Measurements from ENCODE around the gene PLCH1.

PLCH1 gene

DNA sequence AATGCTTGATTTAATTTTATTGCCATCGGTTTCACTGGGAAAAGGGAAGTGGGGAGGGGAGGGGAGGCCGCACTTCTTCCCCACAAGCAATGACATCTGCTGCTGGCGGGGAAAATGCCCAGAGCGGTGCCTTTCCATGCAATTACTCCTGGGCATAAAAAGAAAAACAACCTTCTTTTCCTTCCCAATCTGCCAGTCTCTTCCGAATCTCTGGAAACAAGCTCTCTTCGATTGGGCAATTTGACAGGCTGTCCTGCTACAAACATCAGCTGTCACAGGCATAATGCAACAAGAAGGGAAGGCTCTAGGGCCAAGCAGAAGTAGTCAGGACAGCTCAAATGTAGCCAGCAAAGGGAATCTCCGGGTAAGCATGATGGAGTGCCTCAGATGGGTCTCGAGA is 358.0 kb downstream of the PLCH1 start:
- no peaks in the 10 kb centered on the region for H3K9me3 ChIP-seq (ENCODE audit: control insufficient read depth, low read depth, low read length)
- H3K36me3 ChIP-seq (ENCODE audit: control insufficient read depth, low read depth, low read length): no peaks in the 10 kb centered on the region
- peaks cover 4% of the 10 kb centered on the region for H3K4me1 ChIP-seq (ENCODE audit: control insufficient read depth, low read depth, low read length)
- no peaks in the 10 kb centered on the region for H3K27me3 ChIP-seq (ENCODE audit: control insufficient read depth, insufficient read depth, low read length)
- H3K4me3 ChIP-seq (ENCODE audit: low read length): no peak overlapping the region
- no peak overlapping the region for H3K9ac ChIP-seq (ENCODE audit: low read length)
- no peak overlapping the region for H3K27ac ChIP-seq (ENCODE audit: low read length)

DNA sequence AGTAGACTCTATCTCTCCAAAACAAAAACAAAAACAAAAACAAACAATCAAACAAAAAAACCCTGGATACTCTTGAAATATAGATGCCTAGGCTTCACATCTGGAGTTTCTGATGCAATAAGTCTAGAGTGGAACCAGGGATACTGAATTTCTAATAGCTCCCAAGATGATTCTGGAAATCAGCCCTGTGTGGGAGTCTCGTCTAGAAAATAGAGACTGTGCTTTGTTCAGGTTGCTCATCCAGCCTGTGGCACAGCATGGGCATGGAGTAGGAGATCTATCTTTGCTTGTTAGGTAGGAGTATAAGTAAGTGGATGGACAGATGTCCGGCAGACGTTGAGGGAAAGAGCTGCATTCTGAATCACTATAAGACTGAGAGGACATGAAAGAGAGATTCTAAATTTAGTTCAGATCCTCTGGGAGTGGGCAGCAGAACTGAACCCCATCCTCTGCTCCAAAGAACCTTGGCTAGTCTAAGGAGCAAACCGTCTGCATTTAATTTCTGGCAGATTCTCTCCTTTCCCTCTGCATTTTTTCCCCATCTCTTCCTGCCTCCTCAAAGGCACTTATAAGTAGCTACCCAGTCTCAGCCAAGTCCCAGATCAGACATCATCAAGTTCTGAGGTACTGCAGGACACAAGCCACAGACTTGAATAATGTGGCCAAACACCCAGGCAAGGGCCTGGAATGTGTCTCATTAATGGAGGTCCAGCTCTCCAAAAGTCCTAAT is 358.8 kb downstream of the PLCH1 start:
- Histone ChIP-seq H3K36me3 (ENCODE audit: control insufficient read depth, low read depth, low read length) (no peaks in the 10 kb centered on the region), H3K9ac (ENCODE audit: low read length) (no peak overlapping the region), H3K4me1 (ENCODE audit: control insufficient read depth, low read depth, low read length) (peaks cover 4% of the 10 kb centered on the region), H3K27me3 (ENCODE audit: control insufficient read depth, insufficient read depth, low read length) (no peaks in the 10 kb centered on the region), H3K9me3 (ENCODE audit: control insufficient read depth, low read depth, low read length) (no peaks in the 10 kb centered on the region), H3K4me3 (ENCODE audit: low read length) (no peak overlapping the region), H3K27ac (ENCODE audit: low read length) (no peak overlapping the region)

DNA sequence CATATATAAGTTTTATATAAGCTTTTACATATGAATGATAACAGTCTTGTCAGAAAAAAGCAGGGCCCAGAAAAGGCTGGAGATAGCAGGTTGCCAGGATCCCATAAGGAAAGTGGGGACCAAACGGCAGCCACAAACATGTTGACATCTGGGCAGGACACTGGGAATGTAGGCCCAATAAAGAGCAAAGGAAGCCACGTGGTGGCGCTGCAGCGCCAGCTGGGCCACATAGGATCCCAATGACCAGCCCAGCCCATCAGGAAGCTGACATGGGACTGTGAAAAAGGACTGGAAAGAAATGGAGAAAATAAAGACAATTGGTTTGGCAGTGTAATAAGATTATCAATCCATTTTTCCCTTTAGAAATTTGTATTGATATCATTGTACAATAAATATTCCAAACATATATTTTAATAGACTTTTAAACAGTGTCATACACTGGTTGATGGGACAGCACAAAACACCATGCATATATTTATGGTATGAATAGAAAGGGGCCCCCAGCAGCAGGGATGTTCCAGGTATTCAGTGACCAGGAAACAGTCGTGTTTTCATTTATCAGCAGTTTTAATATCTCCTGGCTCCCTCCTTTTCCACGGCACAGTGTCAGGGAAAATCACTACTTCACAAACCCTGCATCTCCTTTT is 362.4 kb downstream of the PLCH1 start:
- Histone ChIP-seq H3K4me3 (ENCODE audit: low read length) (no peak overlapping the region), H3K27me3 (ENCODE audit: control insufficient read depth, insufficient read depth, low read length) (no peaks in the 10 kb centered on the region), H3K9ac (ENCODE audit: low read length) (no peak overlapping the region), H3K27ac (ENCODE audit: low read length) (no peak overlapping the region), H3K9me3 (ENCODE audit: control insufficient read depth, low read depth, low read length) (no peaks in the 10 kb centered on the region), H3K36me3 (ENCODE audit: control insufficient read depth, low read depth, low read length) (no peaks in the 10 kb centered on the region), H3K4me1 (ENCODE audit: control insufficient read depth, low read depth, low read length) (peaks cover 4% of the 10 kb centered on the region)

DNA sequence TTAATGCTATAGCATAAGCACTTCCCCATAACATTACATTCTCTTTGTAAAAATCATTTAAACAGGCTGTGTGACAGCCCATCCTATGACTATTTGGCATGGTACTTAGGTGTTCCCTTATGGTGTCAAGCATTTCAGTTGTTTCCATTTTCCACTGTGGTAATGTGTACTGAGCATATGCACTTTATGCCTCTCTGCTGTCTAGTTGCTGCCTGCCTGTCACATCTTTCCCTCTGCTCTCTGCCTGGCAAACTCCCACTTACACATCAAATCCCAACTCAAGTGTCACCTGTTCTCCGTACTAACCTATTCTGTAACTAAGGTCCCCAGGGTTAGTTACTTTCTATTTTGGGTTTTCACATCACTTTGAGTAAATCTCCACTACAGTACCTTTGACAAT is 367.0 kb downstream of the PLCH1 start:
- peaks cover 6% of the 10 kb centered on the region for H3K4me1 ChIP-seq (ENCODE audit: control insufficient read depth, low read depth, low read length)
- H3K4me3 ChIP-seq (ENCODE audit: low read length): no peak overlapping the region
- H3K9ac ChIP-seq (ENCODE audit: low read length): no peak overlapping the region
- no peaks in the 10 kb centered on the region for H3K27me3 ChIP-seq (ENCODE audit: control insufficient read depth, insufficient read depth, low read length)
- no peaks in the 10 kb centered on the region for H3K9me3 ChIP-seq (ENCODE audit: control insufficient read depth, low read depth, low read length)
- no peak overlapping the region for H3K27ac ChIP-seq (ENCODE audit: low read length)
- no peaks in the 10 kb centered on the region for H3K36me3 ChIP-seq (ENCODE audit: control insufficient read depth, low read depth, low read length)

DNA sequence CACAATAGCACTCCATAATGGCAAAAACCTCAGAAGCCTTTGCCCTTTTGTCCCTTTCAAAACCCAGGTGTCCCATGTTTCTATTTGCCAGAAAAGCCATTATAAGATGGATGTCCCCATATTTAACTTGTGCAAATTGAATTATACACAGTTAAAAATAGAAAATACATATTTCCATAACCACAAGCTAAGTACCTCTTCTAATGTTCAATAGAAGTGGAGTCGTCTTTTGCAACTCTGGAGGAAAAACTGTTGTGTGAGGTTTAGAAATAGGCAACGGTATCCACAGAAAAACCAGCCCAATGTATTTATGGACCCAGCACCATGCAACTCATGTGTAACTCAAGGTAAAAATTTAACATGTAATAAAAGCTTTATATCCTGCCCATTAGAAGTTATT is 367.8 kb downstream of the PLCH1 start:
- Histone ChIP-seq H3K36me3 (ENCODE audit: control insufficient read depth, low read depth, low read length) (no peaks in the 10 kb centered on the region), H3K27ac (ENCODE audit: low read length) (no peak overlapping the region), H3K9ac (ENCODE audit: low read length) (no peak overlapping the region), H3K4me1 (ENCODE audit: control insufficient read depth, low read depth, low read length) (peaks cover 12% of the 10 kb centered on the region), H3K9me3 (ENCODE audit: control insufficient read depth, low read depth, low read length) (no peaks in the 10 kb centered on the region), H3K27me3 (ENCODE audit: control insufficient read depth, insufficient read depth, low read length) (no peaks in the 10 kb centered on the region), H3K4me3 (ENCODE audit: low read length) (no peak overlapping the region)

DNA sequence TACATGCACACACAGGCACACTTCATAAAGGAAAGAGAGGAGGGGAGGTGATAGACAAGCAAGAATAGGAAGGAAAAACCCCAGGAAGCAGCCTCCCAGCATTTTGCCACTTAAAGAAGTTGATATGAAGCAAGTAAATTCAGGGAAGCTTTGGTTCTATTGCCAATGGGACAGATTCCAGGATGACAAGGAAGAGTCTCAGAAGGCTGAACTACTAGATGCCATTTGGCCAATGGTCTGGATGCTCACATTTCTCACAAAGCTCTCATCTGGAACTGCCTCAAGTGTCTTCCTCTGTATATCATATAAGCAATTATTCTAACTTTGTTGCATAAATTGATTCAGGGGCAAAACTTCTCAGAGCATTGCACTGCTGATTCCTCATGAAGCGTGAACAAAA is 372.6 kb downstream of the PLCH1 start:
- Histone ChIP-seq H3K9ac (ENCODE audit: low read length) (no peak overlapping the region), H3K27me3 (ENCODE audit: control insufficient read depth, insufficient read depth, low read length) (no peaks in the 10 kb centered on the region), H3K4me3 (ENCODE audit: low read length) (no peak overlapping the region), H3K4me1 (ENCODE audit: control insufficient read depth, low read depth, low read length) (peaks cover 45% of the 10 kb centered on the region), H3K9me3 (ENCODE audit: control insufficient read depth, low read depth, low read length) (no peaks in the 10 kb centered on the region), H3K36me3 (ENCODE audit: control insufficient read depth, low read depth, low read length) (no peaks in the 10 kb centered on the region), H3K27ac (ENCODE audit: low read length) (no peak overlapping the region)

DNA sequence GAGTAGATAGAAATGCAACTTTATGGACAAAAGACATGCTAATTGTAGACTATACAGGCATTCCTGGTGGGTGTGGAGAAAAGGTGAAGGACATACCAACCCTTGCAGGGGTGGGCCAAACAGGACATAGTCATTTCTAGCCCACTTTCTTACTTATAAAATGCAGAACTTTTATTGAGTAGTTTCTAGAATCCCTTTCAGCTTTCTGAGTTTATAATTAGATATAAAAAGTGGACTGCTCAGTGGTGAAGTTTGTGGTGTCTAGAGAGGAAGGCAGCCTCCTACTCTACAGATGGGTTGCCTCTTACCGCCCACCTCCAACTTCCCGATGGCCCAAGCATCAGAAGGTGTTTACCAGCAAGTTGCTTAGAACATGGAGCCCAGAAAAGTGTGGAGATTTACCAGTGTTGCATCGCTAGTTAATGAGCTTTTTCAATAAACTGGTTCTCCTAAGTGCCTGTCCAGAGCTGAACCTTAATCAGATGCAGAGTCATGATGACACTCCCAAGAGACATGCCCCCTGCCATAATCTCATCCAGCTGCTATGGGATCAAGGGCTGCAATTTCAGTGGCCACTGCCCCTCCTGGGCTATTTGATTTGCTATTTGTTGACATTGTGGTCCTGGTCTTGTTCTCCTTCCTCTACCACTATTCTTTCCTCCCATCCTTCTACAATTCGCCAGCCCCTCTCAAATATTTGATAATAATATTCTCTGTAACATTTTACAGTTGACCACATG is 373.9 kb downstream of the PLCH1 start:
- Histone ChIP-seq H3K36me3 (ENCODE audit: control insufficient read depth, low read depth, low read length) (no peaks in the 10 kb centered on the region), H3K9me3 (ENCODE audit: control insufficient read depth, low read depth, low read length) (no peaks in the 10 kb centered on the region), H3K9ac (ENCODE audit: low read length) (no peak overlapping the region), H3K27me3 (ENCODE audit: control insufficient read depth, insufficient read depth, low read length) (no peaks in the 10 kb centered on the region), H3K27ac (ENCODE audit: low read length) (no peak overlapping the region), H3K4me1 (ENCODE audit: control insufficient read depth, low read depth, low read length) (peaks cover 50% of the 10 kb centered on the region), H3K4me3 (ENCODE audit: low read length) (no peak overlapping the region)

DNA sequence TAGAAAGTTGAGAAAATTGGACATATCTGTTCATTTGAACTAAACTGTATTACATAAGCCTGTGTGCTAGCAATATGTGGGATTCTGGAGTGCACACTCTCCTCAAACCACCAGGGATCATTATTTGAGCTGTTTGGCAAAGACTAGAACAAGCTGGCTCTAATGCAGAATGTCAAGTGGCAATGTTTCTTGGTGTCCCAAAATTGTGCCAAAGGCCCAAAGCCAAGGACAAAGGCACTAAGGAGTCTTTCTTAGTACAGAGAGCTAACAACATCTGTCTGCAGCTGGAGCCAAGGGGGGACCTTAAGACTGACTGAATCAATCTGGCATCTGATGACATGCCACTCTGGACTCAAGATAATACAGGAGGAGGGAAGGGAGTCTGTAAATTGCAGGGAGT is 374.7 kb downstream of the PLCH1 start:
- Histone ChIP-seq H3K9me3 (ENCODE audit: control insufficient read depth, low read depth, low read length) (no peaks in the 10 kb centered on the region), H3K36me3 (ENCODE audit: control insufficient read depth, low read depth, low read length) (no peaks in the 10 kb centered on the region), H3K27me3 (ENCODE audit: control insufficient read depth, insufficient read depth, low read length) (peaks cover 5% of the 10 kb centered on the region), H3K9ac (ENCODE audit: low read length) (no peak overlapping the region), H3K27ac (ENCODE audit: low read length) (no peak overlapping the region), H3K4me3 (ENCODE audit: low read length) (no peak overlapping the region), H3K4me1 (ENCODE audit: control insufficient read depth, low read depth, low read length) (peaks cover 53% of the 10 kb centered on the region)

DNA sequence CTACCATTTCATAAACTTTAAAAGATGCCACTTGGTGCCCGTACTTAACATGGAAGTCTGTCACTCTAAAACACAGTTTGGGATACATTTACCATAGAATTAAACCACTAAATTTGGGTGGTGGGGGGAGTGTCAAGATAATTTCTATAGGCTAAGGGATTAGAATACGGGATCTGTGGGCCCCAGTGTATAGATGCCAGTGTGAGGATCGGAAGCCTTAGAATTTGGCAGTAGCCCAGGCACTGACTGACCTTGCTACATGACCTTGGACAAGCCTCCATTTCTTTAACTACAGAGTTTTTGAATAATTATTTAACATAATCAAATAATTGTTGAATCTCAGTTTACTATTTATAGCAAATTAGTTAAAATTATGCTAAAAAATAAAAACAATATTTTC is 375.1 kb downstream of the PLCH1 start:
- Histone ChIP-seq H3K27me3 (ENCODE audit: control insufficient read depth, insufficient read depth, low read length) (peaks cover 9% of the 10 kb centered on the region), H3K27ac (ENCODE audit: low read length) (no peak overlapping the region), H3K4me3 (ENCODE audit: low read length) (peak overlapping the region; percentile 36), H3K9ac (ENCODE audit: low read length) (no peak overlapping the region), H3K4me1 (ENCODE audit: control insufficient read depth, low read depth, low read length) (peaks cover 58% of the 10 kb centered on the region), H3K36me3 (ENCODE audit: control insufficient read depth, low read depth, low read length) (no peaks in the 10 kb centered on the region), H3K9me3 (ENCODE audit: control insufficient read depth, low read depth, low read length) (peaks cover 2% of the 10 kb centered on the region)

DNA sequence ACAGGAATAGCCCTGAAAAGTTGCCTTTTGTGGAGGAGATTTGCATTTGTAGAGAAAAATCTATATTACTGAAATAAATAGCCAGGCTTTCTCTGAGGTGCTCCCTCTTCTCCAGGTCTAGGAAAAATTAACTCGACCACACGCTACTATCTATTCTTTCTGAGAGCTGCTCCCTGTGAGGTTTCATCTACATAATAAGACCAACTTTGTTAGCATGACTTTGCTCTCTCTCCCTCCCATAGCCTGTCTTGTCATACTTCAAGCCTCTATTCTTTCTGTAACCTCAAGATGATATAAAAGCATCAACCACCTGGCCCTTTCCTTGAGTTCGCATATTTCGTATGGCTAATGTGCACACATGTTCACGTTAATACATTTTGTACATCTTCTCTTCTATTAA is 375.6 kb downstream of the PLCH1 start:
- no peaks in the 10 kb centered on the region for H3K36me3 ChIP-seq (ENCODE audit: control insufficient read depth, low read depth, low read length)
- peaks cover 2% of the 10 kb centered on the region for H3K9me3 ChIP-seq (ENCODE audit: control insufficient read depth, low read depth, low read length)
- peak overlapping the region; percentile 36 for H3K4me3 ChIP-seq (ENCODE audit: low read length)
- peak overlapping the region; percentile 18 for H3K27ac ChIP-seq (ENCODE audit: low read length)
- H3K4me1 ChIP-seq (ENCODE audit: control insufficient read depth, low read depth, low read length): peaks cover 63% of the 10 kb centered on the region
- no peak overlapping the region for H3K9ac ChIP-seq (ENCODE audit: low read length)
- H3K27me3 ChIP-seq (ENCODE audit: control insufficient read depth, insufficient read depth, low read length): peaks cover 14% of the 10 kb centered on the region

DNA sequence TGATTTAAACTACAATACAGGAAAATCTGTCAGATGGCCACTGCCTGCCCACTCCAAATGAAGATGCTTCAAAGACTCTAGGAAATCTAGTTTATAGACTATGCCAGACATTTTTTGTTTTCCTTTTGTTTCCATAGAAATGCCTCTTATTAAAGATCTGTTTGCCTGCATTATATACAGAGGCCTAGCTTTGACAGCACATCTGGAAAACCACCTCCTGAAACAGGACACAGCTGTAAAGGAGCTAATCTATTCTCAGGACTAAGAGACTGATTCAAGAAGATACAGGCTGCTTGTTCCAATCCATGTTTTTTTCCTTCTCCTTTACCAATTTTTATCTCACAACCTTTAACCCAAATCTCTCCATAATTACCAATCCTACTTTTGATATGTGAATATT is 376.1 kb downstream of the PLCH1 start:
- Histone ChIP-seq H3K4me3 (ENCODE audit: low read length) (no peak overlapping the region), H3K4me1 (ENCODE audit: control insufficient read depth, low read depth, low read length) (peaks cover 67% of the 10 kb centered on the region), H3K36me3 (ENCODE audit: control insufficient read depth, low read depth, low read length) (no peaks in the 10 kb centered on the region), H3K27ac (ENCODE audit: low read length) (peak overlapping the region; percentile 18), H3K27me3 (ENCODE audit: control insufficient read depth, insufficient read depth, low read length) (peaks cover 18% of the 10 kb centered on the region), H3K9ac (ENCODE audit: low read length) (no peak overlapping the region), H3K9me3 (ENCODE audit: control insufficient read depth, low read depth, low read length) (peaks cover 2% of the 10 kb centered on the region)

All from iPS-18a (cell line).